Activated naive CD4-positive, alpha-beta T cell (primary cell): Measurements from ENCODE around the gene PCDHGA9.
"Not testable (repeated sequence)": the region's sequence is repeated elsewhere in the genome, so short reads cannot be mapped to it uniquely, and the experiment has no call there.

Experiments
- DNase-seq, 4 experiments: peaks; one replicate each; lab custom pipeline; 2025; lab: John Stamatoyannopoulos, UW

The PCDHGA9 gene

GRCh38 chr5:141384471-141385267 lies 17.9 kb upstream of the PCDHGA9 start:
- no peak for DNase-seq

- not testable (repeated sequence) for DNase-seq
These were observed 14.8 kb upstream of the PCDHGA9 start, which contains the start of gene PCDHGB4 for GRCh38 chr5:141387557-141388311. Gene PCDHGB4, plus strand, starts transcription at chr5:141387698. Its CDS starts 187 bp downstream, at chr5:141387885.

- DNase-seq = no peak
These were observed 13.9 kb upstream of the PCDHGA9 start for GRCh38 chr5:141388661-141389060.

- no peak for DNase-seq
These were observed 13.2 kb upstream of the PCDHGA9 start for GRCh38 chr5:141389153-141390042.

GRCh38 chr5:141392429-141393198 lies 10.0 kb upstream of the PCDHGA9 start, which contains the start of gene PCDHGA8:
Gene PCDHGA8, plus strand, starts transcription at chr5:141392633. Its CDS starts 181 bp downstream, at chr5:141392814.
- no peak for DNase-seq

- no peak for DNase-seq
These were observed 9.3 kb upstream of the PCDHGA9 start for GRCh38 chr5:141393267-141393666.

GRCh38 chr5:141394401-141395187 lies 8.0 kb upstream of the PCDHGA9 start:
- DNase-seq = not testable (repeated sequence)

- not testable (repeated sequence) for DNase-seq
These were observed 4.6 kb upstream of the PCDHGA9 start, which contains the start of gene PCDHGB5 for GRCh38 chr5:141397756-141398551. Gene PCDHGB5, plus strand, starts transcription at chr5:141397947. Its CDS starts 181 bp downstream, at chr5:141398128.

- DNase-seq = no peak
These were observed 4.0 kb upstream of the PCDHGA9 start for GRCh38 chr5:141398608-141399007.

- no peak for DNase-seq
These were observed 2.9 kb upstream of the PCDHGA9 start for GRCh38 chr5:141399555-141400258.

GRCh38 chr5:141403387-141403786 lies 809 bp downstream of the PCDHGA9 start:
- DNase-seq = no peak

- peak in 1 of 4 experiments; percentile 21 for DNase-seq
These were observed 5.4 kb downstream of the PCDHGA9 start, which contains the start of gene PCDHGB6 for GRCh38 chr5:141407790-141408505. Gene PCDHGB6, plus strand, starts transcription at chr5:141408021. Its CDS starts 182 bp downstream, at chr5:141408203.

- no peak for DNase-seq
These were observed 7.2 kb downstream of the PCDHGA9 start for GRCh38 chr5:141409598-141410306.

GRCh38 chr5:141411575-141411974 lies 9.0 kb downstream of the PCDHGA9 start:
- no peak for DNase-seq

GRCh38 chr5:141412854-141413539 lies 10.4 kb downstream of the PCDHGA9 start, which contains the start of gene PCDHGA10:
Gene PCDHGA10, plus strand, starts transcription at chr5:141412987. Its CDS starts 189 bp downstream, at chr5:141413176.
- peak in 1 of 4 experiments; percentile 35 for DNase-seq

GRCh38 chr5:141413540-141414069 lies 11.0 kb downstream of the PCDHGA9 start:
- DNase-seq = no peak
